Heart right ventricle (tissue), 16 donors: ENCODE measurements around the gene PRICKLE1. TPM values are rescaled to one million over a fixed set of nuclear protein-coding genes. Genes with fewer than 3 reads are reported as not detected.

Source experiments
- ATAC-seq, 8 donors: fragments of 200-7000 bp; cut with Tn5 transposase; one replicate each; pipeline ENCODE4 v1.9.1; 2020; ENCODE audit warnings: mild to moderate bottlenecking in 8 of 8, moderate library complexity in 8 of 8, moderate number of reproducible peaks in 1 of 8
- DNase-seq, 2 donors: peaks; one replicate each; pipeline ENCODE4 v3.0.0-alpha.2; 2020
- H3K27ac ChIP-seq, 10 donors: fragments of 200-600 bp; sonication (generic) in 2 of 10; one replicate each; pipeline versions ENCODE4 v1.5.0 to v1.8.0; 2020 to 2022; ENCODE audit warnings: mild to moderate bottlenecking in 3 of 10
- H3K27me3 ChIP-seq, 7 donors: fragments of 200-600 bp; one replicate each; pipeline ENCODE4 v1.8.0; 2021 to 2022; ENCODE audit warnings: mild to moderate bottlenecking in 2 of 7
- H3K36me3 ChIP-seq, 9 donors: fragments of 200-600 bp; sonication (generic) in 1 of 9; one replicate each; pipeline versions ENCODE4 v1.5.0 to v1.8.0; 2020 to 2022; ENCODE audit warnings: mild to moderate bottlenecking in 2 of 9
- H3K4me1 ChIP-seq, 9 donors: fragments of 200-600 bp; sonication (generic) in 1 of 9; one replicate each; pipeline versions ENCODE4 v1.5.0 to v1.8.0; 2020 to 2022; ENCODE audit warnings: mild to moderate bottlenecking in 4 of 9
- H3K4me3 ChIP-seq, 10 donors: fragments of 200-600 bp; sonication (generic) in 2 of 10; one replicate each; pipeline versions ENCODE4 v1.5.0 to v1.8.0; 2020 to 2022; ENCODE audit warnings: mild to moderate bottlenecking in 7 of 10, moderate library complexity in 2 of 10
- H3K9me3 ChIP-seq, 11 donors: fragments of 200-600 bp in 10 of 11; sonication (generic) in 2 of 11; one replicate each; pipeline versions ENCODE4 v1.5.0 to v1.8.0; 2013 to 2022; ENCODE audit warnings: mild to moderate bottlenecking in 2 of 11, control low read depth in 1 of 11, moderate library complexity in 1 of 11
- CTCF ChIP-seq, 9 donors: fragments of 200-600 bp; sonication (generic) in 2 of 9; IDR thresholded peaks; one replicate each; pipeline versions ENCODE4 v1.5.0 to v1.8.0; 2021 to 2022; ENCODE audit warnings: antibody characterized with exemption in 9 of 9, mild to moderate bottlenecking in 5 of 9, moderate library complexity in 1 of 9
- WGBS, 2 donors: extraction: QIAGEN DNeasy Blood & Tissue Kit; methylation state at CpG; one replicate each; pipeline ENCODE4 v1.1.7; 2013; ENCODE audit warnings: inconsistent platforms in 1 of 2; 5-methylcytosine and 5-hydroxymethylcytosine counted together
- intact Hi-C, 10 donors: fragments of 100-400 bp; cut with DNase I; formaldehyde crosslinking; loops; one replicate each; pipeline versions ENCODE4 v1.11.1 to v1.14.2; 2022
- polyA plus RNA-seq, 2 donors: library from polyadenylated mRNA; stranded (reverse); fragments of 200-250 nt; gene quantifications; one replicate each; pipeline ENCODE4 v1.2.3, GENCODE V29; 2013
- total RNA-seq, 10 donors: library from RNA; stranded (reverse); fragmentation: NEBNext Ultra II Directional in 3 of 10; extraction: Animal tissue kit (Norgen Biotek cat#: 25700) in 3 of 10; gene quantifications; one replicate each; pipeline versions ENCODE4 v1.2.1 to v1.2.4, GENCODE V29; 2021 to 2023
- donor health status: Arrhythmogenic right ventricular cardiomyopathy.
- donor health status: ischemic (EF 13 %, LVEDD 7.1; RV severe dilation, severe dysfunction).
- donor health status: healthy with polysubstance abuse.
- donor health status: DM: no; HTN: yes; CAD: no.
- donor health status: DM: no; HTN: no; CAD: no.
- donor health status: ischemic (EF 25% LVEDD 6.9; RV normal size, moderate dysfunction).
- donor health status: ischemic (EF 25% LVEDD 5.7; RV mildly dilated, moderate dysfunction).
- donor health status: healthy.
- donor health status: DM: yes; HTN: yes; CAD: no.
- donor health status: Ischemic cardiomyopathy.
- donor health status: ischemic (EF 35%, LVEDD 5.7; RV mildly dilated, moderate dysfunction).
- donor health status: nonischemic (EF 11% LVEDD 7.7; RV severe dilation, severe dysfunction).
- donor health status: DM: yes; HTN: yes; CAD: no.
- donor health status: PGD.
- donor health status: ischemic (EF 29% LVEDD 5.4; RV normal size, mild dysfunction).
- donor health status: nonischemic (EF 23%, LVEDD 6.1; RV moderate dilation, normal function).

Gene PRICKLE1
- total and polyA plus RNA-seq, 12 donors: 2.9 to 36.9 (median 17.8) TPM

GRCh38 chr12:42583016-42583415 lies 6.5 kb downstream of the PRICKLE1 start:
- 33 to 50% methylated on average over 2 of the region's 2 CpGs for WGBS, 2 donors
- Histone ChIP-seq H3K9me3 (no peaks in the 10 kb centered on the region), H3K4me1 (peaks cover 0 to 87% (median 57%) of the 10 kb centered on the region in 9 donors), H3K27ac (peak overlapping the region in 4 of 10 donors; percentile 34 to 72 (median 54)), H3K4me3 (no peak overlapping the region), H3K27me3 (peaks cover 0 to 12% (median 0%) of the 10 kb centered on the region in 7 donors), H3K36me3 (no peaks in the 10 kb centered on the region)
- intact Hi-C loops: loop anchor here in 6 of 10 donors (10.0 kb wide), 5 partner anchors 152 to 752 kb away; partner anchors contain the start of gene GXYLT1 (in 1 of the 6)
- peak in 5 of 8 donors; percentile 52 to 73 (median 58) for ATAC-seq
- no peak for TF ChIP-seq CTCF (IDR thresholded peaks at IDR 0.05)
- DNase-seq: no peak

GRCh38 chr12:42582498-42582897 lies 7.0 kb downstream of the PRICKLE1 start:
- peak overlapping the region in 4 of 10 donors; percentile 34 to 72 (median 54) for H3K27ac ChIP-seq
- peaks cover 0 to 87% (median 54%) of the 10 kb centered on the region in 9 donors for H3K4me1 ChIP-seq
- no peak for TF ChIP-seq CTCF (IDR thresholded peaks at IDR 0.05)
- peaks cover 0 to 7% (median 0%) of the 10 kb centered on the region in 7 donors for H3K27me3 ChIP-seq
- intact Hi-C loops: loop anchor here in 6 of 10 donors (10.0 kb wide), 5 partner anchors 152 to 752 kb away; partner anchors contain the start of gene GXYLT1 (in 1 of the 6)
- H3K9me3 ChIP-seq: no peaks in the 10 kb centered on the region
- WGBS, 2 donors: 39 to 52% methylated on average over 5 of the region's 5 CpGs
- peak in 1 of 8 donors; percentile 16 for ATAC-seq
- DNase-seq: no peak
- H3K36me3 ChIP-seq: no peaks in the 10 kb centered on the region
- no peak overlapping the region for H3K4me3 ChIP-seq

GRCh38 chr12:42582050-42582449 lies 7.5 kb downstream of the PRICKLE1 start:
- ATAC-seq: no peak
- TF ChIP-seq CTCF (IDR thresholded peaks at IDR 0.05): no peak
- Histone ChIP-seq H3K36me3 (no peaks in the 10 kb centered on the region), H3K4me3 (no peak overlapping the region), H3K27me3 (peaks cover 0 to 2% (median 0%) of the 10 kb centered on the region in 7 donors), H3K9me3 (no peaks in the 10 kb centered on the region), H3K4me1 (peaks cover 0 to 87% (median 54%) of the 10 kb centered on the region in 9 donors), H3K27ac (peak overlapping the region in 3 of 10 donors; percentile 47 to 72 (median 62))
- WGBS, 2 donors: 24 to 27% methylated on average over 1 of the region's 1 CpG
- DNase-seq: no peak
- intact Hi-C loops: loop anchor here in 6 of 10 donors (10.0 kb wide), 5 partner anchors 153 to 753 kb away; partner anchors contain the start of gene GXYLT1 (in 1 of the 6)

- H3K4me1 ChIP-seq: peaks cover 2 to 70% (median 28%) of the 10 kb centered on the region in 9 donors
These were observed 13.2 kb downstream of the PRICKLE1 start for GRCh38 chr12:42576374-42576773.

More at GRCh38 chr12:42576374-42576773, 13.2 kb downstream of the PRICKLE1 start:
- TF ChIP-seq CTCF (IDR thresholded peaks at IDR 0.05): no peak
- WGBS, 2 donors: 70 to 77% methylated on average over 5 of the region's 5 CpGs
- H3K27me3 ChIP-seq: no peaks in the 10 kb centered on the region
- ATAC-seq (no peak), DNase-seq (no peak)
- intact Hi-C loops: loop anchor here in 2 of 10 donors (10.0 kb wide), 2 partner anchors 342 to 442 kb away; partner anchors contain the start of gene YAF2 (in 1 of the 2)
- no peaks in the 10 kb centered on the region for H3K36me3 ChIP-seq
- peak overlapping the region in 1 of 10 donors; percentile 55 for H3K27ac ChIP-seq
- no peak overlapping the region for H3K4me3 ChIP-seq
- H3K9me3 ChIP-seq: no peaks in the 10 kb centered on the region
